IMR-90 (cell line): ENCODE results near the gene ZMYND10. TPM values are rescaled to one million over a fixed set of nuclear protein-coding genes. Genes with fewer than 3 reads are reported as not detected.

ENCODE experiments used
- ATAC-seq: fragments of 200-7000 bp; cut with Tn5 transposase; 2 replicates; pipeline ENCODE4 v1.9.1; 2020; ENCODE audit warnings: low read depth, mild to moderate bottlenecking, moderate library complexity
- BruUV-seq: library from RNA; stranded (reverse); fragments of 400-500 nt; replicated peaks from 2 replicates; lab custom pipeline; 2021; lab: Mats Ljungman, UMichigan
- CTCF ChIA-PET: fragments of 300-600 bp; formaldehyde crosslinking; extraction: SDS; loops from one replicate; lab custom pipeline; 2021; ENCODE audit warnings: antibody characterized with exemption; lab: Yijun Ruan, JAX
- POLR2A ChIA-PET: fragments of 300-600 bp; sonication (Branson Sonifier 250); formaldehyde crosslinking; loops from one replicate; lab custom pipeline; 2022; ENCODE audit warnings: antibody characterized with exemption; ENCODE audit not compliant: unreplicated experiment; lab: Charles Lee
- DNase-seq: peaks from one replicate; pipeline ENCODE4 v3.0.0; 2013
- H2AFZ ChIP-seq: replicated peaks from 2 replicates; pipeline ENCODE3; 2013; ENCODE audit warnings: low read length, mild to moderate bottlenecking; ENCODE audit not compliant: poor library complexity
- H2AK5ac ChIP-seq: 2 replicates; pipeline ENCODE4 v1.6.1; 2013; ENCODE audit warnings: low read depth, low read length, inconsistent platforms
- H2AK9ac ChIP-seq: replicated peaks from 2 replicates; pipeline ENCODE3; 2013; ENCODE audit warnings: mild to moderate bottlenecking, low read depth, low read length, moderate library complexity; ENCODE audit not compliant: poor library complexity
- H2BK120ac ChIP-seq: 2 replicates; pipeline ENCODE4 v1.6.1; 2013; ENCODE audit warnings: low read depth, low read length, inconsistent platforms
- H2BK15ac ChIP-seq: 3 replicates; pipeline ENCODE4 v1.6.1; 2013; ENCODE audit warnings: low read depth, low read length, inconsistent platforms
- H2BK20ac ChIP-seq: 2 replicates; pipeline ENCODE4 v1.6.1; 2013; ENCODE audit warnings: low read depth, mild to moderate bottlenecking, inconsistent platforms, low read length, moderate library complexity
- H2BK5ac ChIP-seq: 2 replicates; pipeline ENCODE4 v1.6.1; 2013; ENCODE audit warnings: mild to moderate bottlenecking, low read depth, low read length, inconsistent platforms; ENCODE audit not compliant: poor library complexity, severe bottlenecking
- H3K14ac ChIP-seq: replicated peaks from 2 replicates; pipeline ENCODE4 v1.6.1; 2013; ENCODE audit warnings: low read depth, low read length, inconsistent platforms
- H3K18ac ChIP-seq: 2 replicates; pipeline ENCODE4 v1.6.1; 2013; ENCODE audit warnings: low read depth, low read length, control low read depth
- H3K23ac ChIP-seq: 2 replicates; pipeline ENCODE4 v1.6.1; 2013; ENCODE audit warnings: low read depth, low read length, inconsistent platforms
- H3K27ac ChIP-seq: 2 replicates; pipeline ENCODE4 v1.5.1; 2013; ENCODE audit warnings: mild to moderate bottlenecking, control low read depth, low read length; ENCODE audit not compliant: insufficient read depth
- H3K27me3 ChIP-seq: 2 replicates; pipeline ENCODE4 v1.6.1; 2013; ENCODE audit warnings: low read length; ENCODE audit not compliant: control insufficient read depth, insufficient read depth
- H3K36me3 ChIP-seq: 2 replicates; pipeline ENCODE4 v1.6.1; 2013; ENCODE audit warnings: low read length, mixed read lengths; ENCODE audit not compliant: control insufficient read depth, insufficient read depth
- H3K4ac ChIP-seq: 2 replicates; pipeline ENCODE4 v1.6.1; 2013; ENCODE audit warnings: low read depth, low read length, inconsistent platforms
- H3K4me1 ChIP-seq: 2 replicates; pipeline ENCODE4 v1.6.1; 2013; ENCODE audit warnings: low read length, mixed read lengths; ENCODE audit not compliant: control insufficient read depth, insufficient read depth
- H3K4me2 ChIP-seq: 2 replicates; pipeline ENCODE4 v1.6.1; 2013; ENCODE audit warnings: low read depth, mild to moderate bottlenecking, control low read depth, low read length, moderate library complexity
- H3K4me3 ChIP-seq: 2 replicates; pipeline ENCODE4 v1.5.1; 2013; ENCODE audit warnings: low read depth, mild to moderate bottlenecking, control low read depth, low read length, moderate library complexity; ENCODE audit not compliant: insufficient read depth
- H3K56ac ChIP-seq: 2 replicates; pipeline ENCODE4 v1.6.1; 2013; ENCODE audit warnings: low read length, inconsistent platforms; ENCODE audit not compliant: insufficient read depth; ENCODE audit errors: extremely low read depth
- H3K79me1 ChIP-seq, 2 experiments: 2 replicates each; pipeline ENCODE4 v1.6.1; 2013; ENCODE audit warnings: low read length in 2 of 2, inconsistent platforms in 1 of 2, low read depth in 1 of 2
- H3K9ac ChIP-seq: 2 replicates; pipeline ENCODE4 v1.6.1; 2013; ENCODE audit warnings: low read depth, low read length, control low read depth
- H3K9me1 ChIP-seq: 2 replicates; pipeline ENCODE4 v1.6.1; 2013; ENCODE audit warnings: low read length, inconsistent platforms; ENCODE audit not compliant: insufficient read depth
- H3K9me3 ChIP-seq: 2 replicates; pipeline ENCODE4 v1.6.1; 2013; ENCODE audit warnings: low read length; ENCODE audit not compliant: control insufficient read depth, insufficient read depth
- H4K20me1 ChIP-seq: 2 replicates; pipeline ENCODE4 v1.6.1; 2013; ENCODE audit warnings: low read length, inconsistent platforms; ENCODE audit not compliant: insufficient read depth
- H4K5ac ChIP-seq: 2 replicates; pipeline ENCODE4 v1.6.1; 2013; ENCODE audit warnings: mild to moderate bottlenecking, low read depth, low read length, control low read depth
- H4K8ac ChIP-seq, 2 experiments: 2 replicates each; pipeline ENCODE4 v1.6.1; 2013; ENCODE audit warnings: low read depth in 2 of 2, low read length in 2 of 2, control low read depth in 1 of 2, inconsistent platforms in 1 of 2
- H4K91ac ChIP-seq: 2 replicates; pipeline ENCODE4 v1.6.1; 2013; ENCODE audit warnings: low read depth, low read length, inconsistent platforms; ENCODE audit not compliant: insufficient read depth
- BHLHE40 ChIP-seq: fragments of 150-350 bp; IDR thresholded peaks from 2 replicates; pipeline ENCODE4 v1.6.1; 2016; ENCODE audit warnings: mild to moderate bottlenecking, low read depth, low read length
- CHD1 ChIP-seq: IDR thresholded peaks from 2 replicates; pipeline ENCODE4 v1.6.1; 2012; ENCODE audit warnings: low read depth, low read length, improper control_type of control experiment
- ELK1 ChIP-seq: fragments of 150-350 bp; IDR thresholded peaks from 2 replicates; pipeline ENCODE4 v1.6.1; 2016; ENCODE audit warnings: low read depth, mild to moderate bottlenecking, low read length, moderate library complexity, borderline replicate concordance
- FOS ChIP-seq: fragments of 150-350 bp; IDR thresholded peaks from 2 replicates; pipeline ENCODE4 v1.6.1; 2016; ENCODE audit warnings: low read depth, low read length
- MAFK ChIP-seq: IDR thresholded peaks from 2 replicates; pipeline ENCODE4 v1.6.1; 2012; ENCODE audit warnings: low read depth, low read length, improper control_type of control experiment
- MAZ ChIP-seq: IDR thresholded peaks from 2 replicates; pipeline ENCODE4 v1.6.1; 2012; ENCODE audit warnings: low read depth, mild to moderate bottlenecking, low read length, improper control_type of control experiment, moderate library complexity, borderline replicate concordance
- NFE2L2 ChIP-seq: fragments of 150-350 bp; IDR thresholded peaks from 2 replicates; pipeline ENCODE4 v1.6.1; 2016; ENCODE audit warnings: low read depth, mild to moderate bottlenecking, low read length
- RFX5 ChIP-seq: IDR thresholded peaks from 2 replicates; pipeline ENCODE4 v1.8.0; 2012; ENCODE audit warnings: low read depth, mild to moderate bottlenecking, low read length, moderate library complexity
- USF2 ChIP-seq: fragments of 150-350 bp; IDR thresholded peaks from 2 replicates; pipeline ENCODE4 v1.6.1; 2017; ENCODE audit warnings: mild to moderate bottlenecking, antibody characterized with exemption, low read length, low read depth
- WGBS, 2 experiments: methylation state at CpG; one replicate each; pipeline versions ENCODE4 v1.1.5 to v1.1.7; 2013; ENCODE audit warnings: missing lambda C conversion rate in 2 of 2; ENCODE audit not compliant: insufficient read length in 1 of 2; ENCODE audit errors: extremely low coverage in 2 of 2; 5-methylcytosine and 5-hydroxymethylcytosine counted together
- dilution Hi-C: fragments of 300-500 bp; cut with HindIII; formaldehyde crosslinking; loops from one replicate; pipeline ENCODE4 v1.14.3; 2018; ENCODE audit warnings: low sequenced_read_pairs; ENCODE audit not compliant: unreplicated experiment
- in situ Hi-C: fragments of 300-500 bp; cut with MboI; formaldehyde crosslinking; loops from 3 replicates; pipeline ENCODE4 v1.14.3; 2019; ENCODE audit warnings: low sequenced_read_pairs, inconsistent platforms, mixed read lengths
- intact Hi-C: fragments of 100-400 bp; cut with micrococcal nuclease; formaldehyde crosslinking; loops from 2 replicates; pipeline ENCODE4 v1.10.0; 2022
- polyA plus RNA-seq, 3 experiments: library from polyadenylated mRNA; depleted of rRNA; stranded (reverse); fragments of >200 nt; gene quantifications; 2 replicates each; pipeline ENCODE4 v1.2.3, GENCODE V29; 2012; ENCODE audit warnings: low replicate concordance in 1 of 3
- total RNA-seq: library from RNA; depleted of rRNA; stranded (reverse); fragments of >200 nt; gene quantifications from 2 replicates; pipeline ENCODE4 v1.2.3, GENCODE V29; 2012
- TF ChIP-seq, protein P1 (sequence below): conservative IDR thresholded peaks from 2 replicates; pipeline ENCODE4 v1.5.1; 2012; ENCODE audit warnings: mild to moderate bottlenecking, low read depth, low read length, improper control_type of control experiment

The ZMYND10 gene
- total and polyA plus RNA-seq, 2 of the 4 experiments (the other 2 are of a cell fraction), result 1.1 to 1.4 TPM

DNA sequence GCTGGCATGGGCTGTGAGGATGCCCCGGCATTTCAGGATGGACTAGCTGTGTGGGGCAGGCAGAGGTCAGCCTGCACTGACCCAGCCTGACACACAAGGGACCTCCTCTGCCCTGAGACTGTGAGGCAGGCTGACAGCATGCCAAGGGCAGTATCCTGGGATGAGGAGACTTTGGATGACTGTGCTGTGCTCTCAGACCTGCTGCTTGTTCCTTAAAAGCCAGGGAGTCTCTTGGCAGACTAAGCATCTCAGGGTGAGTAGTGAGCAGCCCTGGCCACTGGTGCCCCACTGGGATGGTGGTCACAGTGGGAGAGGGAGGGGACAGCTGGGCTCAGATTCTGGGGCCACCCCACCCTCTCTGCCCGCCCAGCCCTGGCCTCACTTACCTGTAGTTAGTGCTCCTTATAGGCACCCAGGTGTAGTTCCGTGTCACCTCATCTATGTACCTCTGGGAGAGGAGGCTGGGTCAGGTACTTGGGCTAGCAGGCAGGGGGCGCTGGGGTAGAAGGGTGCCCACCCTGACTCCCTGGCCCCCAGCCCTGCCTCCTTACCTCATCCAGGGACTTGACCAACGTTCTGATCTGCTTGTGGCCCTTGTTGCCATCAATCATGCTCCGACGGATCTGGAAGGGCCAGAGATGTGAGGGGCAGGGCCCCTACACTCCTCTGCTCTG, 29.9 kb upstream of the ZMYND10 start:
- H3K14ac ChIP-seq, result no peak overlapping the region
- ATAC-seq, result no peak
- no peak overlapping the region for H3K23ac ChIP-seq
- 40% methylated on average over 1 of the region's 7 CpGs; no CpG with 5 or more reads in 1 of the 2 experiments for WGBS, 2 experiments
- no TSS peak for BruUV-seq
- intact Hi-C loops, result no loop called here
- no peak overlapping the region for H3K4ac ChIP-seq
- H2BK15ac ChIP-seq, result no peak overlapping the region
- no peak overlapping the region for H3K27ac ChIP-seq
- no peak overlapping the region for H3K4me2 ChIP-seq
- no peak overlapping the region for H3K4me3 ChIP-seq
- H3K56ac ChIP-seq, result no peak overlapping the region
- no peak overlapping the region for H4K91ac ChIP-seq
- ChIA-PET CTCF (no interaction called here), POLR2A (no interaction called here)
- no peak overlapping the region for H4K5ac ChIP-seq
- TF ChIP-seq NFE2L2 (no peak), FOS (no peak), MAZ (no peak), ELK1 (no peak), CHD1 (no peak), RFX5 (no peak), MAFK (no peak), BHLHE40 (no peak), USF2 (no peak)
- TF ChIP-seq, protein P1, sequence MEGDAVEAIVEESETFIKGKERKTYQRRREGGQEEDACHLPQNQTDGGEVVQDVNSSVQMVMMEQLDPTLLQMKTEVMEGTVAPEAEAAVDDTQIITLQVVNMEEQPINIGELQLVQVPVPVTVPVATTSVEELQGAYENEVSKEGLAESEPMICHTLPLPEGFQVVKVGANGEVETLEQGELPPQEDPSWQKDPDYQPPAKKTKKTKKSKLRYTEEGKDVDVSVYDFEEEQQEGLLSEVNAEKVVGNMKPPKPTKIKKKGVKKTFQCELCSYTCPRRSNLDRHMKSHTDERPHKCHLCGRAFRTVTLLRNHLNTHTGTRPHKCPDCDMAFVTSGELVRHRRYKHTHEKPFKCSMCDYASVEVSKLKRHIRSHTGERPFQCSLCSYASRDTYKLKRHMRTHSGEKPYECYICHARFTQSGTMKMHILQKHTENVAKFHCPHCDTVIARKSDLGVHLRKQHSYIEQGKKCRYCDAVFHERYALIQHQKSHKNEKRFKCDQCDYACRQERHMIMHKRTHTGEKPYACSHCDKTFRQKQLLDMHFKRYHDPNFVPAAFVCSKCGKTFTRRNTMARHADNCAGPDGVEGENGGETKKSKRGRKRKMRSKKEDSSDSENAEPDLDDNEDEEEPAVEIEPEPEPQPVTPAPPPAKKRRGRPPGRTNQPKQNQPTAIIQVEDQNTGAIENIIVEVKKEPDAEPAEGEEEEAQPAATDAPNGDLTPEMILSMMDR, result no peak
- H3K9ac ChIP-seq, result no peak overlapping the region
- H3K4me1 ChIP-seq, result no peaks in the 10 kb centered on the region
- peaks cover 43% of the 10 kb centered on the region for H3K27me3 ChIP-seq
- H2AK5ac ChIP-seq, result no peak overlapping the region
- no peaks in the 10 kb centered on the region for H3K9me1 ChIP-seq
- H3K79me1 ChIP-seq, result no peaks in the 10 kb centered on the region
- no peak overlapping the region for H2BK120ac ChIP-seq
- no peak overlapping the region for H2BK5ac ChIP-seq
- no peak for DNase-seq
- no peak overlapping the region for H2AK9ac ChIP-seq
- no peak overlapping the region for H4K8ac ChIP-seq
- no peak overlapping the region for H2AFZ ChIP-seq
- no peaks in the 10 kb centered on the region for H3K36me3 ChIP-seq
- in situ Hi-C loops, result no loop called here
- no peaks in the 10 kb centered on the region for H3K9me3 ChIP-seq
- H2BK20ac ChIP-seq, result no peak overlapping the region
- no peak overlapping the region for H3K18ac ChIP-seq
- dilution Hi-C loops, result no loop called here
- H4K20me1 ChIP-seq, result no peaks in the 10 kb centered on the region
